Hepatocyte (in vitro differentiated cells): ENCODE measurements around the gene RFFL. TPM values are rescaled to one million over a fixed set of nuclear protein-coding genes. Genes with fewer than 3 reads are reported as not detected.

Source experiments
- DNase-seq: peaks from one replicate; pipeline ENCODE4 v3.0.0-alpha.2; 2016; ENCODE audit warnings: low spot score
- H2AFZ ChIP-seq: fragments of 200-600 bp; sonication (generic); 2 replicates; pipeline ENCODE4 v1.6.0; 2016; ENCODE audit warnings: antibody characterized with exemption, mild to moderate bottlenecking
- H3K27ac ChIP-seq: fragments of 200-600 bp; sonication (generic); 2 replicates; pipeline ENCODE4 v1.5.1; 2016; ENCODE audit warnings: mild to moderate bottlenecking
- H3K27me3 ChIP-seq: fragments of 200-600 bp; sonication (generic); 2 replicates; pipeline ENCODE4 v1.6.1; 2016
- H3K36me3 ChIP-seq: fragments of 200-600 bp; sonication (generic); replicated peaks from 2 replicates; pipeline ENCODE4 v1.5.1; 2016; ENCODE audit warnings: low read depth; ENCODE audit not compliant: insufficient read depth
- H3K4me1 ChIP-seq: fragments of 200-600 bp; sonication (generic); 2 replicates; pipeline ENCODE4 v1.5.1; 2016; ENCODE audit warnings: mild to moderate bottlenecking, moderate library complexity; ENCODE audit not compliant: insufficient read depth
- H3K4me2 ChIP-seq: fragments of 200-600 bp; sonication (generic); 2 replicates; pipeline ENCODE4 v1.6.0; 2016
- H3K4me3 ChIP-seq: fragments of 200-600 bp; sonication (generic); 2 replicates; pipeline ENCODE4 v1.5.1; 2016; ENCODE audit warnings: mild to moderate bottlenecking
- H3K79me2 ChIP-seq: fragments of 200-600 bp; sonication (generic); 2 replicates; pipeline ENCODE4 v1.6.0; 2017; ENCODE audit warnings: mild to moderate bottlenecking
- H3K9me2 ChIP-seq: fragments of 200-600 bp; sonication (generic); replicated peaks from 2 replicates; pipeline ENCODE4 v1.6.0; 2017; ENCODE audit warnings: mild to moderate bottlenecking; ENCODE audit not compliant: insufficient read depth
- H3K9me3 ChIP-seq: fragments of 200-600 bp; sonication (generic); 2 replicates; pipeline ENCODE4 v1.5.1; 2016; ENCODE audit warnings: low read depth, mild to moderate bottlenecking
- H4K20me1 ChIP-seq: fragments of 200-600 bp; sonication (generic); 2 replicates; pipeline ENCODE4 v1.6.0; 2016; ENCODE audit warnings: mild to moderate bottlenecking; ENCODE audit not compliant: insufficient read depth, poor library complexity, severe bottlenecking
- EZH2 ChIP-seq: fragments of 200-600 bp; sonication (generic); IDR thresholded peaks from 2 replicates; pipeline ENCODE4 v1.6.1; 2016; ENCODE audit warnings: antibody characterized with exemption, mild to moderate bottlenecking, borderline replicate concordance
- EZH2phosphoT487 ChIP-seq: fragments of 200-600 bp; sonication (generic); IDR thresholded peaks from one replicate; pipeline ENCODE4 v1.6.1; 2018; ENCODE audit warnings: antibody characterized with exemption, mild to moderate bottlenecking, low read depth, moderate library complexity; ENCODE audit not compliant: unreplicated experiment, severe bottlenecking
- WGBS: methylation state at CpG from one replicate; pipeline ENCODE4 v1.1.6; 2016; ENCODE audit warnings: low lambda C conversion rate; ENCODE audit errors: missing lambda C conversion rate; 5-methylcytosine and 5-hydroxymethylcytosine counted together
- polyA plus RNA-seq: library from polyadenylated mRNA; unstranded; fragments of >200 nt; fragmentation: Nextera tagmentation; extraction: Ambion mirVana; gene quantifications from 2 replicates; pipeline ENCODE4 v1.2.1, GENCODE V29; 2016
- total RNA-seq: library from RNA; depleted of rRNA; stranded (reverse); fragments of >200 nt; gene quantifications from 2 replicates; pipeline ENCODE4 v1.2.3, GENCODE V29; 2014
- TF ChIP-seq, protein P1 (sequence below): fragments of 200-600 bp; sonication (generic); IDR thresholded peaks from 2 replicates; pipeline ENCODE4 v1.5.1; 2016; ENCODE audit warnings: antibody characterized with exemption, mild to moderate bottlenecking; ENCODE audit not compliant: poor library complexity

The RFFL gene
- total and polyA plus RNA-seq, 2 experiments from 2014 or later, result 12.9 to 22.7 TPM

- H3K79me2 ChIP-seq, result no peaks in the 10 kb centered on the region
- no peaks in the 10 kb centered on the region for H3K4me1 ChIP-seq
- 95% methylated on average over 3 of the region's 3 CpGs for WGBS
- DNase-seq, result no peak
- no peak for TF ChIP-seq EZH2phosphoT487
- TF ChIP-seq, protein P1, sequence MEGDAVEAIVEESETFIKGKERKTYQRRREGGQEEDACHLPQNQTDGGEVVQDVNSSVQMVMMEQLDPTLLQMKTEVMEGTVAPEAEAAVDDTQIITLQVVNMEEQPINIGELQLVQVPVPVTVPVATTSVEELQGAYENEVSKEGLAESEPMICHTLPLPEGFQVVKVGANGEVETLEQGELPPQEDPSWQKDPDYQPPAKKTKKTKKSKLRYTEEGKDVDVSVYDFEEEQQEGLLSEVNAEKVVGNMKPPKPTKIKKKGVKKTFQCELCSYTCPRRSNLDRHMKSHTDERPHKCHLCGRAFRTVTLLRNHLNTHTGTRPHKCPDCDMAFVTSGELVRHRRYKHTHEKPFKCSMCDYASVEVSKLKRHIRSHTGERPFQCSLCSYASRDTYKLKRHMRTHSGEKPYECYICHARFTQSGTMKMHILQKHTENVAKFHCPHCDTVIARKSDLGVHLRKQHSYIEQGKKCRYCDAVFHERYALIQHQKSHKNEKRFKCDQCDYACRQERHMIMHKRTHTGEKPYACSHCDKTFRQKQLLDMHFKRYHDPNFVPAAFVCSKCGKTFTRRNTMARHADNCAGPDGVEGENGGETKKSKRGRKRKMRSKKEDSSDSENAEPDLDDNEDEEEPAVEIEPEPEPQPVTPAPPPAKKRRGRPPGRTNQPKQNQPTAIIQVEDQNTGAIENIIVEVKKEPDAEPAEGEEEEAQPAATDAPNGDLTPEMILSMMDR, result no peak
- TF ChIP-seq EZH2, result no peak
- no peak overlapping the region for H3K27ac ChIP-seq
- no peak overlapping the region for H3K4me2 ChIP-seq
- H2AFZ ChIP-seq, result no peak overlapping the region
- H3K9me2 ChIP-seq, result no peaks in the 10 kb centered on the region
- no peaks in the 10 kb centered on the region for H4K20me1 ChIP-seq
- H3K9me3 ChIP-seq, result no peaks in the 10 kb centered on the region
- H3K36me3 ChIP-seq, result no peaks in the 10 kb centered on the region
- no peak overlapping the region for H3K4me3 ChIP-seq
- no peaks in the 10 kb centered on the region for H3K27me3 ChIP-seq
Observed at GRCh38 chr17:35010093-35010492, 53.4 kb downstream of the RFFL start.

DNA sequence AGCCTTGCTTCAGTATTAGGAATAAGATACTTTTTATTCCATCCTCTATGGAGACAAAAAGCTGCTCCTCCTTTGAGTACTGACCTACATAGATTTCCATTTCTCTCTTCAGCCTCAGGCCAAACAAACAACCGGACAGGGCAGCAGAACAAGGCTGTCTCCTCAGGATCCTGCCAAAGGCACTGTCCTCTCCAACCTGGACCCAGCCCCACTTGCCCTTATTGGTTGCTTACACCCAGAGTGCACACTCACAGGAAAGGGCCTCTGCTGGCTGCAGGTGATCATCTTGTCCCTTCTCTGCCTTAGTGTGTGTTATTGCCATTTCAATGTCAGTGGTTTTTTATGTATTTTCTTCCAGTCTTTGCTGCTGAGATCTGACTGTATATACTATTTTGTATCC lies 56.5 kb downstream of the RFFL start:
- no peak overlapping the region for H3K27ac ChIP-seq
- no peak overlapping the region for H2AFZ ChIP-seq
- DNase-seq, result no peak
- H3K36me3 ChIP-seq, result no peaks in the 10 kb centered on the region
- 88% methylated on average over 1 of the region's 1 CpG for WGBS
- TF ChIP-seq EZH2phosphoT487 (no peak), EZH2 (no peak)
- TF ChIP-seq, protein P1, result no peak
- no peak overlapping the region for H3K4me3 ChIP-seq
- no peaks in the 10 kb centered on the region for H4K20me1 ChIP-seq
- H3K9me2 ChIP-seq, result no peaks in the 10 kb centered on the region
- H3K9me3 ChIP-seq, result no peaks in the 10 kb centered on the region
- no peaks in the 10 kb centered on the region for H3K27me3 ChIP-seq
- no peaks in the 10 kb centered on the region for H3K4me1 ChIP-seq
- no peak overlapping the region for H3K4me2 ChIP-seq
- no peaks in the 10 kb centered on the region for H3K79me2 ChIP-seq

- TF ChIP-seq, protein P1, result no peak
- TF ChIP-seq EZH2 (no peak), EZH2phosphoT487 (no peak)
- Histone ChIP-seq H4K20me1 (no peaks in the 10 kb centered on the region), H2AFZ (no peak overlapping the region), H3K9me3 (no peaks in the 10 kb centered on the region), H3K27me3 (no peaks in the 10 kb centered on the region), H3K36me3 (no peaks in the 10 kb centered on the region), H3K4me2 (no peak overlapping the region), H3K27ac (no peak overlapping the region), H3K4me3 (no peak overlapping the region), H3K4me1 (no peaks in the 10 kb centered on the region), H3K9me2 (no peaks in the 10 kb centered on the region), H3K79me2 (no peaks in the 10 kb centered on the region)
- no peak for DNase-seq
- WGBS, result 96% methylated on average over 4 of the region's 4 CpGs
Observed at GRCh38 chr17:35006345-35006744, 57.2 kb downstream of the RFFL start.

DNA sequence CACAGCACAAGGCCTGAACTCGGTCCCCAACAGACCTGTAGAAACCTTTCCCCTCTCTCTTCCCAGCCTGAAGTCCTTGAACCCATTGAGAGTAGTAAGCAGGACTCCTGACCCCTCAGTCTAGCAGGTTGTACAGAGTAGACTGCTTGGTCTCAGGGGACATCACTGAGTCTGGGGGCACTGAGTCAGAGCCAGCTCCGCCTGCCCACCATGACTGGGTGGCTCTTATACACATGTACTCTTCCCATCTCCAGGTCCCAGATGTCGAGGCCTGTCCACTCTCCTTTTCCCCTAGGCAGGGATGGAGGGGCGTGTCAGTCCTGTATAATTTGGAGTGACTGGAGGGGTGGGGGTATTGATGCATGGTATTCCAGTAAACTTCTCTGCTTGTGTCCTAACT lies 59.7 kb downstream of the RFFL start:
- TF ChIP-seq EZH2phosphoT487 (no peak), EZH2 (no peak)
- TF ChIP-seq, protein P1, result no peak
- Histone ChIP-seq H3K9me3 (no peaks in the 10 kb centered on the region), H3K4me2 (no peak overlapping the region), H3K27ac (no peak overlapping the region), H3K4me3 (no peak overlapping the region), H3K27me3 (no peaks in the 10 kb centered on the region), H2AFZ (no peak overlapping the region), H3K9me2 (no peaks in the 10 kb centered on the region), H3K79me2 (no peaks in the 10 kb centered on the region), H4K20me1 (no peaks in the 10 kb centered on the region), H3K36me3 (no peaks in the 10 kb centered on the region), H3K4me1 (no peaks in the 10 kb centered on the region)
- 95% methylated on average over 4 of the region's 4 CpGs for WGBS
- no peak for DNase-seq
